SK-N-MC (cell line): ENCODE data around the gene VAT1L.

Experiments
- EZH2 ChIP-seq: fragments of 200-600 bp; sonication (generic); IDR thresholded peaks from one replicate; pipeline ENCODE4 v1.6.1; 2017; ENCODE audit warnings: antibody characterized with exemption
- POLR2AphosphoS5 ChIP-seq: IDR thresholded peaks from 2 replicates; pipeline ENCODE4 v1.6.1; 2012; ENCODE audit warnings: mild to moderate bottlenecking, low read depth, low read length, borderline replicate concordance

DNA sequence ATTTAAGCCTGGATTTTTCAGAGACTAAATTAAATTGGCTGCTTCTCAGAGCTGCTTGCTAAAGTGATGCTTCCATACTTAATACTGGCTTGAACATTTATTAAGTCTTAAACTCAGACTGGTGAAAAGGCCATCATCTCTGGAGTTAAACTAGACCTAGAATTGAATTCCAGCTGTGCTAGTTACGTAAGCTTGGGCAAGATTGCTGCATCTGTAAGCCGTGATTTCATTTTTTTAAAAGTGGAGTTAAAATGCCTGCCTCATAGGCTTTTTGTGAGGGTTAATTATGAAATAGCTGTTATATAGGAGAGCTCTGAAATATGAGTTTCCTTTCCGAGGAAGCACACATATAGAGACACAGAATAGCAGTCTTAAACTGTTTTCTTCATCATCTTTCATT is 84.7 kb downstream of the VAT1L start:
- TF ChIP-seq EZH2, result no peak
- TF ChIP-seq POLR2AphosphoS5, result no peak
